Raji (cell line): ENCODE results near the gene ESF1.

Experiments used
- POLR2A ChIP-seq: IDR thresholded peaks from 2 replicates; pipeline ENCODE4 v1.6.1; 2011; ENCODE audit warnings: low read depth, low read length, control low read depth; ENCODE audit not compliant: insufficient read depth

ESF1 gene

GRCh38 chr20:13784893-13785715 is at the start of gene ESF1, which contains the start of gene NDUFAF5:
Gene ESF1 (minus strand): TSS chr20:13784919. CDS start chr20:13783140, 1,779 bp downstream.
Gene NDUFAF5 (plus strand): TSS chr20:13785028. CDS start chr20:13785069, 41 bp downstream.
- TF ChIP-seq POLR2A: peak; percentile 90

GRCh38 chr20:13831476-13831875 is 46.8 kb upstream of the ESF1 start:
- TF ChIP-seq POLR2A: no peak

GRCh38 chr20:13825465-13825864 is 40.7 kb upstream of the ESF1 start:
- TF ChIP-seq POLR2A: no peak

- TF ChIP-seq POLR2A: no peak
These were observed 39.7 kb upstream of the ESF1 start for GRCh38 chr20:13824459-13824858.

GRCh38 chr20:13822459-13822858 is 37.7 kb upstream of the ESF1 start:
- no peak for TF ChIP-seq POLR2A

- no peak for TF ChIP-seq POLR2A
These were observed 37.2 kb upstream of the ESF1 start for GRCh38 chr20:13821876-13822275.

GRCh38 chr20:13819885-13820645 is 35.3 kb upstream of the ESF1 start:
- no peak for TF ChIP-seq POLR2A

GRCh38 chr20:13817342-13817741 is 32.6 kb upstream of the ESF1 start:
- no peak for TF ChIP-seq POLR2A

- no peak for TF ChIP-seq POLR2A
These were observed 32.0 kb upstream of the ESF1 start for GRCh38 chr20:13816757-13817156.

GRCh38 chr20:13814672-13815071 is 30.0 kb upstream of the ESF1 start:
- no peak for TF ChIP-seq POLR2A

GRCh38 chr20:13813910-13814309 is 29.2 kb upstream of the ESF1 start:
- no peak for TF ChIP-seq POLR2A

GRCh38 chr20:13810446-13810845 is 25.7 kb upstream of the ESF1 start:
- no peak for TF ChIP-seq POLR2A

- TF ChIP-seq POLR2A: no peak
These were observed 25.1 kb upstream of the ESF1 start for GRCh38 chr20:13809855-13810254.

- no peak for TF ChIP-seq POLR2A
These were observed 24.7 kb upstream of the ESF1 start for GRCh38 chr20:13809373-13809772.

GRCh38 chr20:13800728-13801134 is 16.0 kb upstream of the ESF1 start:
- no peak for TF ChIP-seq POLR2A

- TF ChIP-seq POLR2A: no peak
These were observed 15.3 kb upstream of the ESF1 start for GRCh38 chr20:13799974-13800373.

GRCh38 chr20:13799040-13799439 is 14.3 kb upstream of the ESF1 start:
- TF ChIP-seq POLR2A: no peak

GRCh38 chr20:13794667-13795066 is 9.9 kb upstream of the ESF1 start:
- no peak for TF ChIP-seq POLR2A
